SKM-1 treated with dmso at 0.1 percent for 144 hours (cell line): ENCODE data around the gene MAPK6.
"Not testable (repeated sequence)": the region's sequence is repeated elsewhere in the genome, so short reads cannot be mapped to it uniquely, and the experiment has no call there.

Experiments
- DNase-seq: peaks from one replicate; lab custom pipeline; 2025; ENCODE audit not compliant: unreplicated experiment; lab: John Stamatoyannopoulos, UW

MAPK6 gene

GRCh38 chr15:52018693-52019393 is at the start of gene MAPK6:
Gene MAPK6, plus strand, starts transcription at chr15:52019219. Its CDS starts 27,242 bp downstream, at chr15:52046461.
- peak; percentile 80 for DNase-seq

GRCh38 chr15:51969728-51970127 is 49.3 kb upstream of the MAPK6 start:
- DNase-seq = no peak

GRCh38 chr15:51970132-51970817 is 48.7 kb upstream of the MAPK6 start:
- DNase-seq = no peak

- DNase-seq = no peak
Measured at GRCh38 chr15:51971032-51971374, 48.0 kb upstream of the MAPK6 start.

- DNase-seq = peak; percentile 91
Measured at GRCh38 chr15:51971375-51972133, 47.5 kb upstream of the MAPK6 start, which contains the start of gene LEO1. Gene LEO1, minus strand, starts transcription at chr15:51971778. Its CDS starts 33 bp downstream, at chr15:51971745.

GRCh38 chr15:51973220-51973619 is 45.8 kb upstream of the MAPK6 start:
- no peak for DNase-seq

- DNase-seq = no peak
Measured at GRCh38 chr15:51973775-51974174, 45.2 kb upstream of the MAPK6 start.

GRCh38 chr15:51982013-51982769 is 36.8 kb upstream of the MAPK6 start:
- DNase-seq = peak; percentile 78

- DNase-seq = no peak
Measured at GRCh38 chr15:51982770-51983103, 36.3 kb upstream of the MAPK6 start.

- no peak for DNase-seq
Measured at GRCh38 chr15:51991141-51991540, 27.9 kb upstream of the MAPK6 start.

- DNase-seq = no peak
Measured at GRCh38 chr15:51992953-51993352, 26.1 kb upstream of the MAPK6 start.

- no peak for DNase-seq
Measured at GRCh38 chr15:52002351-52002750, 16.7 kb upstream of the MAPK6 start.

- not testable (repeated sequence) for DNase-seq
Measured at GRCh38 chr15:52003089-52003488, 15.9 kb upstream of the MAPK6 start.

- no peak for DNase-seq
Measured at GRCh38 chr15:52003710-52004109, 15.3 kb upstream of the MAPK6 start.

- no peak for DNase-seq
Measured at GRCh38 chr15:52004806-52005205, 14.2 kb upstream of the MAPK6 start.

GRCh38 chr15:52005748-52006701 is 13.0 kb upstream of the MAPK6 start:
- no peak for DNase-seq

- DNase-seq = no peak
Measured at GRCh38 chr15:52006702-52007340, 12.2 kb upstream of the MAPK6 start.

- no peak for DNase-seq
Measured at GRCh38 chr15:52008359-52008697, 10.7 kb upstream of the MAPK6 start.

GRCh38 chr15:52008698-52009434 is 10.2 kb upstream of the MAPK6 start:
- peak; percentile 24 for DNase-seq
